T-cell (primary cell): Measurements from ENCODE around the gene HECW1. TPM values are rescaled to one million over a fixed set of nuclear protein-coding genes. Genes with fewer than 3 reads are reported as not detected.
"Not testable (repeated sequence)": the region's sequence is repeated elsewhere in the genome, so short reads cannot be mapped to it uniquely, and the experiment has no call there.

Experiments used
- ATAC-seq, 4 experiments: fragments of 200-7000 bp in 3 of 4; fragments of 150-1000 bp in 1 of 4; cut with Tn5 transposase; replicated peaks in 1 of 4; 1 replicate in 3 of 4; 2 replicates in 1 of 4; pipeline ENCODE4 v1.10.0; 2021; ENCODE audit warnings: moderate library complexity in 3 of 4, mild to moderate bottlenecking in 2 of 4, moderate number of reproducible peaks in 1 of 4
- CTCF ChIA-PET, 2 donors: fragments of 300-600 bp; sonication (Branson Sonifier 250); formaldehyde crosslinking; loops; one replicate each; lab custom pipeline; 2022; ENCODE audit warnings: antibody characterized with exemption in 2 of 2; lab: Charles Lee
- POLR2A ChIA-PET, 2 donors: fragments of 300-600 bp; sonication (Branson Sonifier 250); formaldehyde crosslinking; loops; one replicate each; lab custom pipeline; 2022; ENCODE audit warnings: antibody characterized with exemption in 2 of 2; lab: Charles Lee
- DNase-seq, 35 experiments: peaks; one replicate each; pipeline versions ENCODE4 v3.0.0 to v3.0.0-alpha.2; 2013 to 2023
- H3K27ac ChIP-seq: one replicate; pipeline ENCODE4 v1.5.1; 2013; ENCODE audit warnings: low read length
- H3K27me3 ChIP-seq, 2 experiments: replicated peaks in 1 of 2; 1 replicate in 1 of 2; 2 replicates in 1 of 2; pipeline versions ENCODE4 v1.6.1 to v1.7.0; 2013; ENCODE audit warnings: low read length in 1 of 2, mixed read lengths in 1 of 2; ENCODE audit not compliant: control insufficient read depth in 2 of 2, insufficient read depth in 2 of 2; ENCODE audit errors: extremely low read depth in 1 of 2
- H3K36me3 ChIP-seq, 2 donors: 1 replicate in 1 of 2; 2 replicates in 1 of 2; pipeline versions ENCODE4 v1.6.1 to v1.7.0; 2013; ENCODE audit warnings: low read length in 1 of 2; ENCODE audit not compliant: control insufficient read depth in 2 of 2, insufficient read depth in 1 of 2; ENCODE audit errors: extremely low read depth in 1 of 2
- H3K4me1 ChIP-seq, 2 experiments: 1 replicate in 1 of 2; 2 replicates in 1 of 2; pipeline versions ENCODE4 v1.6.1 to v1.7.0; 2013; ENCODE audit warnings: low read length in 2 of 2, mixed read lengths in 1 of 2; ENCODE audit not compliant: insufficient read depth in 2 of 2, control insufficient read depth in 1 of 2; ENCODE audit errors: extremely low read depth in 1 of 2
- H3K4me3 ChIP-seq, 2 donors: 1 replicate in 1 of 2; 2 replicates in 1 of 2; pipeline versions ENCODE4 v1.5.1 to v1.7.0; 2013; ENCODE audit warnings: mild to moderate bottlenecking in 2 of 2, low read length in 1 of 2, moderate library complexity in 1 of 2; ENCODE audit not compliant: control insufficient read depth in 1 of 2; ENCODE audit errors: extremely low read depth in 1 of 2
- H3K9me3 ChIP-seq: 2 replicates; pipeline ENCODE4 v1.7.0; 2013
- H3K27ac Mint-ChIP-seq, 2 donors: one replicate each; pipeline ENCODE4 v1.8.0; 2020 to 2021; ENCODE audit warnings: mild to moderate bottlenecking in 2 of 2, mixed read lengths in 2 of 2
- H3K27me3 Mint-ChIP-seq, 2 donors: one replicate each; pipeline ENCODE4 v1.8.0; 2021 to 2022; ENCODE audit warnings: mixed read lengths in 2 of 2
- H3K36me3 Mint-ChIP-seq: one replicate; pipeline ENCODE4 v1.8.0; 2021; ENCODE audit warnings: mixed read lengths
- H3K4me1 Mint-ChIP-seq, 3 donors: one replicate each; pipeline ENCODE4 v1.8.0; 2020 to 2022; ENCODE audit warnings: mixed read lengths in 3 of 3, mild to moderate bottlenecking in 1 of 3
- H3K4me3 Mint-ChIP-seq, 3 donors: one replicate each; pipeline ENCODE4 v1.8.0; 2020 to 2022; ENCODE audit warnings: mild to moderate bottlenecking in 3 of 3, mixed read lengths in 3 of 3, moderate library complexity in 3 of 3
- H3K9me3 Mint-ChIP-seq, 3 donors: one replicate each; pipeline ENCODE4 v1.8.0; 2020 to 2022; ENCODE audit warnings: mixed read lengths in 3 of 3
- WGBS: methylation state at CpG from one replicate; pipeline ENCODE4 v1.1.5; 2013; ENCODE audit warnings: missing lambda C conversion rate; ENCODE audit not compliant: insufficient coverage; 5-methylcytosine and 5-hydroxymethylcytosine counted together
- total RNA-seq, 35 experiments: library from RNA in 6 of 35; stranded (reverse) in 6 of 35; fragments of 120-200 nt in 1 of 35; gene quantifications; one replicate each; pipeline versions ENCODE4 v1.2.1 to v1.2.4 and lab custom pipeline; 2013 to 2026

HECW1 gene
- total RNA-seq, 5 donors from 2014 or later (not counting 1 experiment from before 2014, with no cell fraction given) = not detected

DNA sequence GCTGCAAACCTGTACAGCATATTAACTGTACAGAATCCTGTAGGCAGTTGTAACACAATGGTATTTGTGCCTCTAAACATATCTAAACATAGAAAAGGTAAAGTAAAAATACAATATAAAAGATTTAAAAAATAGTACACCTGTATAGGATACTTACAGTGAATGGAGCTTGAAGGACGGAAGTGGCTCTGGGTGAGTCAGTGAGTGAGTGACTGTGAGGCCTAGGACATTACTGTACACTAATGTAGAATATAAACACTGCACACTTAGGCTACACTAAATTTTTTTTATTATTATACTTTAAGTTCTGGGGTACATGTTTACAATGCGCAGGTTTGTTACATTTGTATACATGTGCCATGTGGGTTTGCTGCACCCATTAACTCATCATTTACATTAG lies 373.1 kb downstream of the HECW1 start:
- Mint-ChIP-seq H3K9me3 (no peaks in the 10 kb centered on the region), H3K4me3 (no peak overlapping the region), H3K27ac (no peak overlapping the region), H3K4me1 (peaks cover 2 to 7% (median 3%) of the 10 kb centered on the region in 3 donors), H3K27me3 (peaks cover 3% of the 10 kb centered on the region in 2 donors), H3K36me3 (no peaks in the 10 kb centered on the region)
- Histone ChIP-seq H3K4me1 (no peaks in the 10 kb centered on the region), H3K36me3 (no peaks in the 10 kb centered on the region), H3K27me3 (peaks cover 0 to 2% of the 10 kb centered on the region in 2 experiments), H3K4me3 (no peak overlapping the region), H3K27ac (no peak overlapping the region), H3K9me3 (no peaks in the 10 kb centered on the region)
- ChIA-PET CTCF (no interaction called here), POLR2A (no interaction called here)
- no CpG with 5 or more reads among the region's 2 CpGs for WGBS
- DNase-seq (no peak), ATAC-seq (no peak)

DNA sequence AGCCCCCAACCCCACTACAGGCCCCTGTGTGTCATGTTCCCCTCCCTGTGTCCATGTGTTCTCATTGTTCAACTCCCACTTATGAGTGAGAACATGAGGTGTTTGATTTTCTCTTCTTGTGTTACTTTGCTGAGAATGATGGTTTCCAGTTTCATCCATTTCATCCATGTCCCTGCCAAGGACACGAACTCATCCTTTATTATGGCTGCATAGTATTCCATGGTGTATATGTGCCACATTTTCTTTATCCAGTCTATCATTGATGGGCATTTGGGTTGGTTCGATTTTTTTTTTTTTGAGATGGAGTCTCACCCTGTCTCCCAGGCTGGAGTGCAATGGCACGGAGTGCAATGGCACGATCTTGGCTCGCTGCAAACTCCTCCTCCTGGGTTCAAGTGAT lies 373.6 kb downstream of the HECW1 start:
- H3K27ac ChIP-seq, ATAC-seq, H3K36me3 Mint-ChIP-seq, H3K4me3 ChIP-seq, H3K27ac Mint-ChIP-seq, H3K4me1 Mint-ChIP-seq, H3K4me3 Mint-ChIP-seq, H3K4me1 ChIP-seq, H3K9me3 ChIP-seq, DNase-seq, H3K9me3 Mint-ChIP-seq, POLR2A ChIA-PET, H3K27me3 ChIP-seq, H3K27me3 Mint-ChIP-seq, CTCF ChIA-PET, H3K36me3 ChIP-seq: not testable (repeated sequence)
- WGBS = no CpG with 5 or more reads among the region's 5 CpGs

DNA sequence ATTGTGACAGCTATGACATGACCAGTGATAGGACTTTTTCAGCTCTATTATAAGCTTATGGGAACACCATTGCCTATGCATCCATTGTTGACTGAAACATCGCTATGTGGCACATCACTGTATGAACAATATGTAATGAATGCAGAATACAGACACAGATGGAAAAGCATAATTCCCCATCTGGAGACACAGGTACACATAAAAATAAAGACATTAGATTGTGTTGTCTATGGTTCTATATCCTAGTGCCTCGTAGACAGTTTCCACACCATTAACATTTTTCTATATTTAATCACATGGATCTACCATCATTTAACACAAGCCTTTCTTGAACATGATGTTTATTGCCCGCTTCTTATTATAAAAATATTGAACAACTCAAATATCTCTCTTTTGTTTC lies 374.2 kb downstream of the HECW1 start:
- peaks cover 2 to 7% (median 3%) of the 10 kb centered on the region in 3 donors for H3K4me1 Mint-ChIP-seq
- ChIA-PET POLR2A (no interaction called here), CTCF (no interaction called here)
- no peak for ATAC-seq
- H3K27me3 Mint-ChIP-seq = peaks cover 3% of the 10 kb centered on the region in 2 donors
- Histone ChIP-seq H3K36me3 (no peaks in the 10 kb centered on the region), H3K27me3 (peaks cover 0 to 2% of the 10 kb centered on the region in 2 experiments), H3K4me1 (no peaks in the 10 kb centered on the region), H3K27ac (no peak overlapping the region), H3K4me3 (no peak overlapping the region), H3K9me3 (no peaks in the 10 kb centered on the region)
- no CpG with 5 or more reads among the region's 3 CpGs for WGBS
- no peak overlapping the region for H3K27ac Mint-ChIP-seq
- no peaks in the 10 kb centered on the region for H3K9me3 Mint-ChIP-seq
- H3K4me3 Mint-ChIP-seq = no peak overlapping the region
- H3K36me3 Mint-ChIP-seq = no peaks in the 10 kb centered on the region
- DNase-seq = no peak

DNA sequence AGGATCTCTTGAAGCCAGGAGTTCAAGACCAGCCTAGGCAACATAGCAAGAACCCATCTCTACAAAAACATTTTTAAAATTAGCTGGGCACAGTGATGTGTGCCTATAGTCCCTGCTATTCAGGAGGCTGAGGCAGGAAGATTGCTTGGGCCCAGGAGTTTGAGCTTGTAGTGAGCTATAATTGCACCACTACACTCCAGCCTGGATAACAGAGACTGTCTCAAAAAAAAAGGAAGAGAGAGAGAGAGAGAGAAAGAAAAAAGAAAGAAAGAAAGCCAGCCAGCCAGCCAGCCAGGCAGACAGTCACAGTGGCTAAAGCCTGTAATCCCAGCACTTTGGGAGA lies 375.3 kb downstream of the HECW1 start:
- Mint-ChIP-seq H3K4me3 (no peak overlapping the region), H3K9me3 (no peaks in the 10 kb centered on the region), H3K36me3 (no peaks in the 10 kb centered on the region), H3K27me3 (peaks cover 4 to 8% of the 10 kb centered on the region in 2 donors), H3K27ac (no peak overlapping the region), H3K4me1 (peaks cover 2 to 7% (median 3%) of the 10 kb centered on the region in 3 donors)
- no peaks in the 10 kb centered on the region for H3K9me3 ChIP-seq
- ATAC-seq (no peak), DNase-seq (no peak)
- POLR2A ChIA-PET = interaction anchor here in 1 of 2 donors (0.6 kb wide), 1 partner anchor 10 kb away, joined by 3 read pairs; no protein-coding TSS in a partner anchor
- H3K27me3 ChIP-seq = no peaks in the 10 kb centered on the region
- no peak overlapping the region for H3K27ac ChIP-seq
- no peak overlapping the region for H3K4me3 ChIP-seq
- no peaks in the 10 kb centered on the region for H3K36me3 ChIP-seq
- CTCF ChIA-PET = no interaction called here
- no peaks in the 10 kb centered on the region for H3K4me1 ChIP-seq

DNA sequence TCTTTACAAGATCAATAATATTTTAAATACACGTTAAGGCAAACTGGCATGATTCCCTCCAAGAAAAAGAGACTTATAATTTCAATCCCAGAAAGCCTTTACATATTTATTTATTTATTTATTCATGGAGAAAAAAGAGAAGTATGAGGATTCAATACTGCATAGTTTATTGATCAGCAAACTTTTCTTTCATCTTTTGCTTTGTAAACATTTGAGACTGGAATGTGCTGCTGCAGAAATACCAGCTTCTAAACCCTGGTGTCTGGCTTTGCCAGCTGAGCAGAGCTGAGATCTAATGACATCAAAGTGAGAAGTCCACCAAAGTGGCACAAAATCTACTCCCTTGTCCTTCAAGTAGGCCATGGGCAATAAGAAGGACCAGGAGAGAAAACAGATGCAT lies 376.8 kb downstream of the HECW1 start:
- no peaks in the 10 kb centered on the region for H3K4me1 ChIP-seq
- H3K4me3 Mint-ChIP-seq = no peak overlapping the region
- no peak overlapping the region for H3K4me3 ChIP-seq
- ATAC-seq (no peak), DNase-seq (no peak)
- peaks cover 2 to 7% (median 3%) of the 10 kb centered on the region in 3 donors for H3K4me1 Mint-ChIP-seq
- CTCF ChIA-PET = no interaction called here
- no peak overlapping the region for H3K27ac ChIP-seq
- no peaks in the 10 kb centered on the region for H3K9me3 Mint-ChIP-seq
- H3K9me3 ChIP-seq = no peaks in the 10 kb centered on the region
- no peaks in the 10 kb centered on the region for H3K36me3 ChIP-seq
- no peaks in the 10 kb centered on the region for H3K27me3 ChIP-seq
- WGBS = no CpG with 5 or more reads among the region's 1 CpG
- no peaks in the 10 kb centered on the region for H3K36me3 Mint-ChIP-seq
- POLR2A ChIA-PET = no interaction called here
- H3K27me3 Mint-ChIP-seq = peaks cover 9 to 13% of the 10 kb centered on the region in 2 donors
- H3K27ac Mint-ChIP-seq = no peak overlapping the region

DNA sequence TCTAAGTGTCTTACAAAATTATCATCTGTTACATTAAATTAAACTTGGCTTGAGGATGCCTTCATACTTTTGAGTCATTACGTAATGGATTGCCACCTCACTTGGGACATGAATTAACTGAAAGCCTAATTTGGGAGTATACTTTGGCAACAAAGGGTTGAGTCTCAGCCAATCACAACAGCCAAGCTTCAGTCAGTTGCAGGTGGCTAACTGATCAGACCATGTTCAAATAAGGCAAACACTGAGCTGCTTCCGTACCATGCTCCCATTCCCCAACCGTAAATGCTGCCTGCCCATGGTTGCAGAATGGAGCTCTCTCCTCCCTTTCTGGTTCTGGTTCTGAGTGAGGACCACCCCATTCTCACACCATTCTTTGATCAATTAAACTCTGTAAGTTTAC lies 377.6 kb downstream of the HECW1 start:
- peaks cover 9 to 14% of the 10 kb centered on the region in 2 donors for H3K27me3 Mint-ChIP-seq
- Histone ChIP-seq H3K4me3 (no peak overlapping the region), H3K4me1 (no peaks in the 10 kb centered on the region), H3K27ac (no peak overlapping the region), H3K9me3 (no peaks in the 10 kb centered on the region), H3K27me3 (no peaks in the 10 kb centered on the region), H3K36me3 (no peaks in the 10 kb centered on the region)
- no peaks in the 10 kb centered on the region for H3K9me3 Mint-ChIP-seq
- no peaks in the 10 kb centered on the region for H3K36me3 Mint-ChIP-seq
- no peak overlapping the region for H3K4me3 Mint-ChIP-seq
- ATAC-seq = no peak
- ChIA-PET CTCF (no interaction called here), POLR2A (no interaction called here)
- H3K4me1 Mint-ChIP-seq = peaks cover 2 to 7% (median 3%) of the 10 kb centered on the region in 3 donors
- no peak overlapping the region for H3K27ac Mint-ChIP-seq
- WGBS = 100% methylated on average over 2 of the region's 3 CpGs
- DNase-seq = no peak

DNA sequence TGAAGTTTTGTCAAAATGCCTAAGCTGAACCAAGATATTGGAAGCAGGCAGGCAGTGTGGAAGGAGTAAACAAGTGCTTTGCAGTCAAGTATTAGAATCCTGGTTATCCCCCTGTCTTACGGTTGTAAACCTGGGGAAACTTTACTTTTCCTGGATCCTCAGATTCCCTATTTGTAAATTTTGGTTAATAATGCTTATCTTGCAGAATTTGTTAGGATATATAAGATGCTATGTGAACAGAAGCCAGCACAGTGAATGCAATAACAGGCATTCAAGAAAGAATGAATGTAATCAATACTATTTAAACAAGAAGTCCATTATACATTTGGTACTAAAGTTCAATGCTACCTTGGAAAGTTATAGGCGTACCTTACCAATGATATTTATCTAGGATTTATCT lies 378.7 kb downstream of the HECW1 start:
- H3K4me1 Mint-ChIP-seq = peaks cover 2 to 7% (median 3%) of the 10 kb centered on the region in 3 donors
- CTCF ChIA-PET = no interaction called here
- H3K4me3 Mint-ChIP-seq = no peak overlapping the region
- H3K4me3 ChIP-seq = no peak overlapping the region
- H3K27me3 ChIP-seq = no peaks in the 10 kb centered on the region
- no peak overlapping the region for H3K27ac Mint-ChIP-seq
- no peak for DNase-seq
- H3K36me3 Mint-ChIP-seq = no peaks in the 10 kb centered on the region
- H3K27ac ChIP-seq = no peak overlapping the region
- no CpG with 5 or more reads among the region's 2 CpGs for WGBS
- H3K27me3 Mint-ChIP-seq = peaks cover 13 to 17% of the 10 kb centered on the region in 2 donors
- no peaks in the 10 kb centered on the region for H3K9me3 Mint-ChIP-seq
- ATAC-seq = no peak
- H3K36me3 ChIP-seq = no peaks in the 10 kb centered on the region
- no peaks in the 10 kb centered on the region for H3K4me1 ChIP-seq
- POLR2A ChIA-PET = no interaction called here
- H3K9me3 ChIP-seq = no peaks in the 10 kb centered on the region
